Motor neuron (in vitro differentiated cells): ENCODE results near the gene SCLY. TPM values are rescaled to one million over a fixed set of nuclear protein-coding genes. Genes with fewer than 3 reads are reported as not detected.

ENCODE experiments used
- ATAC-seq, 8 experiments: fragments of 200-7000 bp; cut with Tn5 transposase; replicated peaks in 6 of 8; 2 replicates each; pipeline ENCODE4 v1.8.0; 2021; ENCODE audit warnings: mild to moderate bottlenecking in 8 of 8, moderate library complexity in 8 of 8
- H3K27ac ChIP-seq, 2 donors: fragments of 250-450 bp; sonication (Bioruptor Pico); 2 replicates each; pipeline ENCODE4 v1.9.0; 2021; ENCODE audit warnings: antibody characterized with exemption in 2 of 2, mild to moderate bottlenecking in 2 of 2, moderate library complexity in 1 of 2
- H3K4me1 ChIP-seq, 2 donors: fragments of 250-450 bp; sonication (Bioruptor Pico); replicated peaks in 1 of 2; 2 replicates each; pipeline ENCODE4 v1.6.1; 2021; ENCODE audit warnings: antibody characterized with exemption in 2 of 2, mild to moderate bottlenecking in 2 of 2, moderate library complexity in 1 of 2
- H3K4me3 ChIP-seq, 5 donors: fragments of 250-450 bp; sonication (Bioruptor Pico); 2 replicates each; pipeline ENCODE4 v1.9.0; 2021; ENCODE audit warnings: antibody characterized with exemption in 5 of 5, mild to moderate bottlenecking in 5 of 5, moderate library complexity in 4 of 5
- WGBS, 10 experiments: fragments of 450-650 bp; shearing (Covaris generic); methylation state at CpG; one replicate each; pipeline ENCODE4 v1.0.0; 2022; 5-methylcytosine and 5-hydroxymethylcytosine counted together
- in situ Hi-C, 9 experiments: fragments of 400-800 bp; cut with MboI; loops; one replicate each; pipeline ENCODE4 v1.15.0; 2021; ENCODE audit warnings: low sequenced_read_pairs in 9 of 9, low pct_unique_long_range_greater_than_20kb in 2 of 9; ENCODE audit not compliant: unreplicated experiment in 9 of 9
- total RNA-seq, 8 experiments: library from RNA; unstranded; fragments of 300-600 nt; gene quantifications; 2 replicates each; pipeline versions ENCODE4 v1.2.3 to v1.2.4, GENCODE V29; 2022

The SCLY gene, protein sequence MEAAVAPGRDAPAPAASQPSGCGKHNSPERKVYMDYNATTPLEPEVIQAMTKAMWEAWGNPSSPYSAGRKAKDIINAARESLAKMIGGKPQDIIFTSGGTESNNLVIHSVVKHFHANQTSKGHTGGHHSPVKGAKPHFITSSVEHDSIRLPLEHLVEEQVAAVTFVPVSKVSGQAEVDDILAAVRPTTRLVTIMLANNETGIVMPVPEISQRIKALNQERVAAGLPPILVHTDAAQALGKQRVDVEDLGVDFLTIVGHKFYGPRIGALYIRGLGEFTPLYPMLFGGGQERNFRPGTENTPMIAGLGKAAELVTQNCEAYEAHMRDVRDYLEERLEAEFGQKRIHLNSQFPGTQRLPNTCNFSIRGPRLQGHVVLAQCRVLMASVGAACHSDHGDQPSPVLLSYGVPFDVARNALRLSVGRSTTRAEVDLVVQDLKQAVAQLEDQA
- 10 to 100 TPM in 4 of 8 experiments, 1 to 10 TPM in 4; 7.4 to 40.7 (median 12.4) TPM for total RNA-seq

- peak within 1 kb of the TSS; percentile 88 to 94 for H3K27ac ChIP-seq
- in situ Hi-C loops = no loop called here
- H3K4me3 ChIP-seq = peak within 1 kb of the TSS; percentile 60 to 90 (median 74)
- 2% methylated on average over 8 to 9 of the region's 98 CpGs; no CpG with 5 or more reads in 8 of the 10 experiments for WGBS, 10 experiments
- H3K4me1 ChIP-seq = peaks cover 6 to 9% of the 10 kb centered on the region in 2 donors
- peak; percentile 89 to 98 (median 96) for ATAC-seq
Measured at GRCh38 chr2:238060542-238061314, at the start of gene SCLY. Gene SCLY, plus strand, starts transcription at chr2:238061001. Its CDS starts 54 bp downstream, at chr2:238061055.

- H3K4me3 ChIP-seq = no peak overlapping the region
- in situ Hi-C loops = no loop called here
- ATAC-seq = no peak
- no peaks in the 10 kb centered on the region for H3K4me1 ChIP-seq
- WGBS, 10 experiments = 63 to 100% (median 97%) methylated on average over 1 to 7 of the region's 7 CpGs; no CpG with 5 or more reads in 1 of the 10 experiments
- no peak overlapping the region for H3K27ac ChIP-seq
Measured at GRCh38 chr2:238013806-238014205, 47.0 kb upstream of the SCLY start.

GRCh38 chr2:238015705-238016104 lies 45.1 kb upstream of the SCLY start:
- 0 to 100% (median 88%) methylated on average over 1 to 3 of the region's 4 CpGs; no CpG with 5 or more reads in 7 of the 10 experiments for WGBS, 10 experiments
- no peak overlapping the region for H3K27ac ChIP-seq
- no peak for ATAC-seq
- in situ Hi-C loops = no loop called here
- H3K4me1 ChIP-seq = no peaks in the 10 kb centered on the region
- H3K4me3 ChIP-seq = no peak overlapping the region

DNA sequence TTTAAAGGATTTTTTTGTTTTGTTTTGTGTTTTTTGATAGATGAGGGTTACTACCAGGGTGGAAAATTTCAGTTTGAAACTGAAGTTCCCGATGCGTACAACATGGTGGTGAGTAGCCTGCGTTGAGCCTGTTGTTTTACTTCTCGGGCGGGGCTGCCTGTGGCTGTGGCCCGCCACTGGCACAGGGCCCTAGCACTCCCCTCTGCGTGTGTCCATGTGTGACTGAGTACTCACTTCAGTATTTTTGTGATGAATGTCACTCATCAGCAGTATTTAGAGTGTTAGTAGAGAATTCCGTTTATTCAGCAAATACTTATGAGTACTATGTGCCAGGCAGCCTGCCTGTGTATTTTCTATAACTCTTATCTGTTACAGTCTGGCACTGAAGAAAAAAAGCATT lies 44.3 kb upstream of the SCLY start:
- ATAC-seq = no peak
- Histone ChIP-seq H3K4me1 (no peaks in the 10 kb centered on the region), H3K27ac (no peak overlapping the region), H3K4me3 (no peak overlapping the region)
- in situ Hi-C loops = no loop called here
- WGBS, 10 experiments = 72 to 100% (median 96%) methylated on average over 1 to 8 of the region's 8 CpGs; no CpG with 5 or more reads in 1 of the 10 experiments

GRCh38 chr2:238019962-238020361 lies 40.8 kb upstream of the SCLY start:
- Histone ChIP-seq H3K4me1 (no peaks in the 10 kb centered on the region), H3K27ac (no peak overlapping the region), H3K4me3 (no peak overlapping the region)
- WGBS, 10 experiments = 15 to 100% (median 92%) methylated on average over 1 to 2 of the region's 2 CpGs; no CpG with 5 or more reads in 6 of the 10 experiments
- peak in 1 of 8 experiments; percentile 41 for ATAC-seq
- in situ Hi-C loops = no loop called here

DNA sequence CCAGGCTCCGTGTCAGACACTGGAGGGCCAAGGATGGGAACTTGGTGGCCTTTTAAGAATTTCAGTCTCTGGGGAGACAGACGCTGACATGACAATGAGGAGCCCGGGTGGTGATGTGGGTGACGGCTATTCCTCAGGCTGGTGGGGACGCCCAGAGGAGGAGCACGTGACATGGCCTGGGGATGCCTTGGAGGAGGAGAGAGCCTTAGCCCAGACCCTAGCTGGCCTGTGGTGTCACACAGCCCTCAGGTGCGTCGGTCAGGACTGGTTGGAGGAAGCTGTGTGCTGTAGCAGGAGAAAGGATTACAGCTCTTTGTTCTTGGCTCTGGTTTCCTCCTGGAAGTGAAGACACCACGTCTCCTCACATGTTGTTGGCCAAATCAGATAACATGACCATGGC lies 40.0 kb upstream of the SCLY start:
- H3K4me3 ChIP-seq = no peak overlapping the region
- WGBS, 10 experiments = 57 to 100% (median 91%) methylated on average over 1 to 8 of the region's 9 CpGs; no CpG with 5 or more reads in 1 of the 10 experiments
- ATAC-seq = no peak
- H3K27ac ChIP-seq = no peak overlapping the region
- in situ Hi-C loops = no loop called here
- no peaks in the 10 kb centered on the region for H3K4me1 ChIP-seq

- in situ Hi-C loops = no loop called here
- WGBS, 10 experiments = 79 to 100% (median 98%) methylated on average over 2 to 4 of the region's 4 CpGs; no CpG with 5 or more reads in 4 of the 10 experiments
Measured at GRCh38 chr2:238021327-238021726, 39.5 kb upstream of the SCLY start.

GRCh38 chr2:238022594-238023157 lies 38.1 kb upstream of the SCLY start:
- in situ Hi-C loops = no loop called here
- 80 to 100% (median 100%) methylated on average over 1 to 3 of the region's 5 CpGs; no CpG with 5 or more reads in 5 of the 10 experiments for WGBS, 10 experiments
- Histone ChIP-seq H3K4me1 (no peaks in the 10 kb centered on the region), H3K27ac (no peak overlapping the region), H3K4me3 (no peak overlapping the region)
- ATAC-seq = no peak

More at GRCh38 chr2:238021327-238021726, 39.5 kb upstream of the SCLY start:
- no peak overlapping the region for H3K4me3 ChIP-seq
- ATAC-seq = no peak
- H3K27ac ChIP-seq = no peak overlapping the region
- no peaks in the 10 kb centered on the region for H3K4me1 ChIP-seq

DNA sequence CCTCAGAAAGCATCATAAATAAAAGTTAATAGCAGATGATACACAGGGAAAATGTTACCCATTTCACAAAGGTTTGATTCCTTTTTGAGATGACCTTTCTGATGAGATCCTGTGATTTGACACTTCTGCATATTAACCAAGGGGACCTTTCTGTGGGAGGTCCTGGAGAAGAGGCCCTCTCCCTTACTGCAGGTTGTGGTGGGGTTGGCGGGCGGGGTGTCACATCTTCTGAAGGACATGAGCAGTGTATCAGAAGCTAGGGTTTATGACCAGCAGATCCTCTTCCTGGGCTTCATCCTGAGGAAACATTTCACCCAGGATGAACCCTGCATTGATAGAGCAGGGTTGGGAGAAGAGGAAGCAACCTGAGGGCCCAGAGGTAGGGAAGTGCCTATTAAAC lies 37.2 kb upstream of the SCLY start:
- no peaks in the 10 kb centered on the region for H3K4me1 ChIP-seq
- ATAC-seq = no peak
- in situ Hi-C loops = no loop called here
- 83 to 100% (median 100%) methylated on average over 1 to 2 of the region's 2 CpGs; no CpG with 5 or more reads in 3 of the 10 experiments for WGBS, 10 experiments
- no peak overlapping the region for H3K27ac ChIP-seq
- no peak overlapping the region for H3K4me3 ChIP-seq

DNA sequence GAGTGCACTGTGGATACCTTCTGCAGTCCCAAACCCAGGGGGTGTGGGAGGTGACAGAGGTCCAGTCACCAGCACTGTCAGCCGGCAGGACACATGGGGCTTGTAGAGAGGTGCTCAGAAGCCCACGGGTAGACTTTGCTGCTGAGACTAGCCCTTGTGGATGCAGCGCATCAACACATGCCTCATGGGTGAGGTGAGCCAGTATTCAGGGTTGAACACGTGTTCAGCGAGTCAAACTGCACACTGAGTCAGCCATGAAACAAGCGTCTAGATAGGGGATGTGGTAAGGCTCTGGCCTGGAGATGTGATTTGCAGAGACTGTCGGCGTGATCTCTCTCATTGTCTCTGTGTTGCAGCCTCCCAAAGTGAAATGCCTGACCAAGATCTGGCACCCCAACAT lies 35.8 kb upstream of the SCLY start:
- peak in 1 of 8 experiments; percentile 69 for ATAC-seq

GRCh38 chr2:238025741-238026360 lies 35.0 kb upstream of the SCLY start:
- H3K27ac ChIP-seq = no peak overlapping the region
- WGBS, 10 experiments = 33 to 100% (median 90%) methylated on average over 1 to 6 of the region's 9 CpGs; no CpG with 5 or more reads in 1 of the 10 experiments
- ATAC-seq = no peak
- in situ Hi-C loops = no loop called here
- no peak overlapping the region for H3K4me3 ChIP-seq
- H3K4me1 ChIP-seq = no peaks in the 10 kb centered on the region

More for the DNA sequence above, 35.8 kb upstream of the SCLY start:
- Histone ChIP-seq H3K4me3 (no peak overlapping the region), H3K4me1 (no peaks in the 10 kb centered on the region), H3K27ac (no peak overlapping the region)
- in situ Hi-C loops = no loop called here
- WGBS, 10 experiments = 90 to 100% (median 100%) methylated on average over 1 to 4 of the region's 8 CpGs; no CpG with 5 or more reads in 5 of the 10 experiments

DNA sequence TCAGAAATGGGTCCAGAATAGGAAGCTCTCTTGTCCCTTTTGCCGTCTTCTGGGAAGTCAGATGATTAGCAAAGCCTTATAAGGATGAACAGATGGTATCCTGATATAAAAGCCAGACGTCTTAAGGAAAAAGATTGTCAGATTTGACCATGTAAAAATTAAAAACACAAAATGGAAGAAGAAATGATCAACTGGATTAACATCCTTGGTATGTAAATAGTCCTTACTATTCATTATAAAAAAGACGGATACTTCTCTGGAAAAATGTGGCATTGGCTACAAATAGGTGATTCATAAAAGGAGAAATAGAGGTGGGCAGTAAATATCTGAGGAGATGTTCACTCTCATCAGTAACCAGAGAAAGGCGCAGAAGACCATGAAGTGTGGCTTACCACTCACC lies 33.7 kb upstream of the SCLY start:
- Histone ChIP-seq H3K4me1 (no peaks in the 10 kb centered on the region), H3K4me3 (no peak overlapping the region), H3K27ac (no peak overlapping the region)
- ATAC-seq = no peak
- in situ Hi-C loops = no loop called here
- WGBS, 10 experiments = 44 to 100% (median 84%) methylated on average over 1 to 4 of the region's 4 CpGs
